GM21390 (cell line): ENCODE data around the gene FCHO2.

Source experiments
- ATAC-seq: cut with Tn5 transposase; IDR thresholded peaks from one replicate; pipeline ENCODE4 v1.9.1; 2021; ENCODE audit not compliant: unreplicated experiment

FCHO2 gene

GRCh38 chr5:73106335-73106734, 150.5 kb downstream of the FCHO2 start:
- no peak for ATAC-seq

- no peak for ATAC-seq
These were observed 154.3 kb downstream of the FCHO2 start for GRCh38 chr5:73110190-73110589.

- no peak for ATAC-seq
These were observed 155.7 kb downstream of the FCHO2 start for GRCh38 chr5:73111536-73111935.

- no peak for ATAC-seq
These were observed 156.5 kb downstream of the FCHO2 start for GRCh38 chr5:73112359-73112758.

GRCh38 chr5:73114044-73114688, 158.3 kb downstream of the FCHO2 start:
- no peak for ATAC-seq

- no peak for ATAC-seq
These were observed 159.7 kb downstream of the FCHO2 start for GRCh38 chr5:73115399-73116051.

- ATAC-seq = no peak
These were observed 160.7 kb downstream of the FCHO2 start for GRCh38 chr5:73116506-73116905.

GRCh38 chr5:73117088-73117740, 161.4 kb downstream of the FCHO2 start:
- no peak for ATAC-seq

GRCh38 chr5:73118391-73118973, 162.6 kb downstream of the FCHO2 start:
- no peak for ATAC-seq

- ATAC-seq = no peak
These were observed 163.8 kb downstream of the FCHO2 start for GRCh38 chr5:73119451-73120157.

- no peak for ATAC-seq
These were observed 164.6 kb downstream of the FCHO2 start, which contains the start of gene TMEM171 for GRCh38 chr5:73120222-73121118. Gene TMEM171 (plus strand): TSS chr5:73120575. CDS start chr5:73123374, 2,799 bp downstream.

- no peak for ATAC-seq
These were observed 165.2 kb downstream of the FCHO2 start for GRCh38 chr5:73121119-73121463.

- ATAC-seq = no peak
These were observed 167.3 kb downstream of the FCHO2 start for GRCh38 chr5:73122875-73123810.

- no peak for ATAC-seq
These were observed 169.4 kb downstream of the FCHO2 start for GRCh38 chr5:73125289-73125688.

- no peak for ATAC-seq
These were observed 170.5 kb downstream of the FCHO2 start for GRCh38 chr5:73126381-73126780.

GRCh38 chr5:73126957-73127356, 171.1 kb downstream of the FCHO2 start:
- no peak for ATAC-seq

- no peak for ATAC-seq
These were observed 173.3 kb downstream of the FCHO2 start for GRCh38 chr5:73129143-73129542.

- no peak for ATAC-seq
These were observed 175.0 kb downstream of the FCHO2 start for GRCh38 chr5:73130811-73131210.

GRCh38 chr5:73131711-73132425, 176.0 kb downstream of the FCHO2 start:
- ATAC-seq = no peak
